Keratinocyte (primary cell): ENCODE measurements around the gene LILRB5.

ENCODE experiments used
- CTCF ChIP-seq, 3 experiments: IDR thresholded peaks in 1 of 3; conservative IDR thresholded peaks in 1 of 3; optimal IDR thresholded peaks in 1 of 3; 2 replicates in 2 of 3; 3 replicates in 1 of 3; pipeline versions ENCODE3 to v1.5.1; 2011; ENCODE audit warnings: low read length in 3 of 3, mild to moderate bottlenecking in 3 of 3, moderate library complexity in 2 of 3, control low read depth in 1 of 3, inconsistent platforms in 1 of 3; ENCODE audit not compliant: insufficient read depth in 2 of 3; ENCODE audit errors: extremely low read depth in 1 of 3
- EZH2 ChIP-seq: IDR thresholded peaks from one replicate; pipeline ENCODE4 v1.6.1; 2012; ENCODE audit warnings: inconsistent platforms, mild to moderate bottlenecking, low read length, moderate library complexity

- TF ChIP-seq CTCF (optimal IDR thresholded peaks at IDR 0.05 in 1 of 3, IDR thresholded peaks at IDR 0.05 in 1 of 3, conservative IDR thresholded peaks at IDR 0.05 in 1 of 3; ENCODE audit: extremely low read depth in 1 of 3, insufficient read depth in 2 of 3, low read length in 3 of 3) (no peak), EZH2 (no peak)
Measured at GRCh38 chr19:54206030-54206830, 50.8 kb downstream of the LILRB5 start.
